Mucosa of stomach (tissue), 1 donor: ENCODE measurements around the gene ANTXR1.
A peak's percentile ranks its signal among the peaks of the same experiment; 100 is the strongest.

ENCODE experiments used
- H3K27me3 ChIP-seq: one replicate; pipeline ENCODE4 v1.7.0; 2013; ENCODE audit warnings: mild to moderate bottlenecking, low read length; ENCODE audit not compliant: control insufficient read depth, insufficient read depth
- H3K36me3 ChIP-seq: one replicate; pipeline ENCODE4 v1.7.0; 2013; ENCODE audit warnings: low read length; ENCODE audit not compliant: control insufficient read depth, insufficient read depth
- H3K4me1 ChIP-seq: one replicate; pipeline ENCODE4 v1.7.0; 2013; ENCODE audit warnings: mild to moderate bottlenecking, low read length; ENCODE audit not compliant: control insufficient read depth, insufficient read depth
- H3K4me3 ChIP-seq: one replicate; pipeline ENCODE4 v1.7.0; 2013; ENCODE audit warnings: low read length
- H3K9ac ChIP-seq: one replicate; pipeline ENCODE4 v1.7.0; 2013; ENCODE audit warnings: mild to moderate bottlenecking, low read length, moderate library complexity
- H3K9me3 ChIP-seq: one replicate; pipeline ENCODE4 v1.7.0; 2013; ENCODE audit warnings: mild to moderate bottlenecking, low read length, moderate library complexity; ENCODE audit not compliant: control insufficient read depth
- donor health status: Pancreatic carcinoma.

ANTXR1 gene

GRCh38 chr2:69013142-69013839, at the start of gene ANTXR1:
Gene ANTXR1 (plus strand): TSS chr2:69013179. CDS start chr2:69013500, 321 bp downstream.
- peak within 1 kb of the TSS; percentile 73 for H3K4me3 ChIP-seq
- no peaks in the 10 kb centered on the region for H3K36me3 ChIP-seq
- H3K4me1 ChIP-seq, result peaks cover 33% of the 10 kb centered on the region
- peaks cover 12% of the 10 kb centered on the region for H3K27me3 ChIP-seq
- H3K9ac ChIP-seq, result peak within 1 kb of the TSS; percentile 69
- no peaks in the 10 kb centered on the region for H3K9me3 ChIP-seq

- Histone ChIP-seq H3K36me3 (no peaks in the 10 kb centered on the region), H3K9ac (no peak overlapping the region), H3K9me3 (no peaks in the 10 kb centered on the region), H3K4me1 (peaks cover 11% of the 10 kb centered on the region), H3K27me3 (no peaks in the 10 kb centered on the region), H3K4me3 (no peak overlapping the region)
Measured at GRCh38 chr2:68964282-68964681, 48.7 kb upstream of the ANTXR1 start.

- no peak overlapping the region for H3K4me3 ChIP-seq
- peaks cover 39% of the 10 kb centered on the region for H3K4me1 ChIP-seq
- H3K27me3 ChIP-seq, result no peaks in the 10 kb centered on the region
- no peaks in the 10 kb centered on the region for H3K9me3 ChIP-seq
- H3K9ac ChIP-seq, result no peak overlapping the region
- H3K36me3 ChIP-seq, result no peaks in the 10 kb centered on the region
Measured at GRCh38 chr2:68968221-68968620, 44.8 kb upstream of the ANTXR1 start.

DNA sequence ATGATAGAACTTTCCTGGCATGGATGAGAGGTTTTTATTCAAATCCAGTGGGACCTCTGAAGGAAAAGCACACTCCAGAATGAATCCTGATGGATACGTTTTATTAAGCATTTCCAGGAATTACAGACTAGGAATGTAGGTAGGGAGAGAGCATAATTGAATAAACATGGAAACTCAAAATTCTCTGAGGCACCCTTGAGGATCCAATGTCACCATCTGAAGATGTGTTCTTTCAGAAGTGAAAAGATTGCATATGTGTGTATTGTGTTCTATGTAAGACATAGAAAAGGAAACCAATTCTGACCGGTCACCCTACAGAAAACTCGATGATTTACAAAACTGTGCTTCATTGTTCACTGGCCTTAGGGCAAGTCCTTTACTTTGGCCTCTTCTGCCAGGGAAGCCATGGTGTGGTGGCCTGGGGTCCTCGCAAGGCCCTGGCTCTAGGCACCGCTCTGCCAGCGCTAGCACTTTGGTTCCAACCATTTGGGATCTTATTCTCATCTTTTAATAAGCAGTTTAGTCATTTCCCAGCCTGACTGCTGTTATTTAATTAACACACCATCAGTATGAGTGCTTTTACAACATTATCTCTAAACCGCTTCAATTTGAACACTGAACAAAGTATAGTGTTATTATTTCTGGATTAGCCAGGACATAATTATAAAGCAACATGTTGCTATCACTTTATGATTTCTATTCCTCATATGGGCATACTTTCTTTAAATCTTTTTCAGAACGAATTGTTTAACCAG, 43.1 kb upstream of the ANTXR1 start:
- no peaks in the 10 kb centered on the region for H3K9me3 ChIP-seq
- H3K27me3 ChIP-seq, result no peaks in the 10 kb centered on the region
- H3K4me1 ChIP-seq, result peaks cover 39% of the 10 kb centered on the region
- H3K4me3 ChIP-seq, result no peak overlapping the region
- no peaks in the 10 kb centered on the region for H3K36me3 ChIP-seq
- no peak overlapping the region for H3K9ac ChIP-seq

DNA sequence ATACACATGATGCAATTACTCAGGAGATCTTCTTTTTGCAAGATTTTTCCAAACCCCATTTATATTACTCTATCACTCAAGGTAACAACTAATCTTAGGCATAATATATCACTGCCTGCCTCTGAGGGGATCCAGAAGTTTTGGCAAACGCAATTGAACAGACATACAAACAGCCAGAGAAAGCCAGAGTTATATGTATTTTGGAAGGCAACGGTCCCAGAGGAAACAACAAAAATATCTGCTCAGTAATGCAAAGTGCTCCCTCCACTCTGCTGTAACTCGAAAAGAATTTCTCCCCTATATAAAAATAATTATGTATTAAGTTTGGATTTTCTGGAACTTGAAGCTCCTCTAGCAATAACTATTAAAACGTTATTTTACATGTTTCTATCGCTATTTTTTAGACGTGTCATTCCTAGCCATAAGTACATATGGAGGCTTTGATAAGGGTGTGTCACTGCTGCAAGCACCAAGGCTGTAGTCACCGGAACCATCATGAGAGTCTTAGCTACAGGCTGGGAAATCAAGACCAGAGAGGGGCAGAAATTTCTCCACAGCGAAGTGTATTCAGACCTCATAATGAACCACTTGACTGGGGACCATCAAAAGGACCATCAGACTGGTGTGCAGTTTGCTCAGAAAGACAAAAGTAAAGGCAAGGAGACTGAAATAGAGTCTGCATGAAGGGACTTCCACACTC, 42.3 kb upstream of the ANTXR1 start:
- no peak overlapping the region for H3K4me3 ChIP-seq
- H3K36me3 ChIP-seq, result no peaks in the 10 kb centered on the region
- no peak overlapping the region for H3K9ac ChIP-seq
- no peaks in the 10 kb centered on the region for H3K9me3 ChIP-seq
- H3K4me1 ChIP-seq, result peaks cover 39% of the 10 kb centered on the region
- no peaks in the 10 kb centered on the region for H3K27me3 ChIP-seq

- Histone ChIP-seq H3K27me3 (no peaks in the 10 kb centered on the region), H3K9ac (no peak overlapping the region), H3K4me3 (no peak overlapping the region), H3K4me1 (peaks cover 39% of the 10 kb centered on the region), H3K36me3 (no peaks in the 10 kb centered on the region), H3K9me3 (no peaks in the 10 kb centered on the region)
Measured at GRCh38 chr2:68971591-68972231, 41.3 kb upstream of the ANTXR1 start.

DNA sequence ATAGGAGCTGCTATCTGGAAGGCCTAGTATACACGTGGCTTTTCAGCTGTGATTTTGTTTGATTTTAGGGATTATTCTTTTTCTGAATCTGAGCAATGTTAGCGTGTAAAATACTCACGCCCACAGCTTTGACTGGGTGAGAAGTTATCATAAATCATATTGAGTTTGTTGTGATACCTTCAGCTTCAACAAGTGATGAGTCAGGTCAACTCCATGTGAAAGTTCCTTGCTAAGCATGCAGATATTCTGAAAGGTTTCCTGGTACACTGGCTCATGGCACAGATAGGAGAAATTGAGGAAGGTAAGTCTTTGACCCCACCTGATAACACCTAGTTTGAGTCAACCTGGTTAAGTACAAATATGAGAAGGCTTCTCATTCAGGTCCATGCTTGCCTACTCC, 38.7 kb upstream of the ANTXR1 start, which contains the start of gene GKN1:
Gene GKN1, plus strand, starts transcription at position 386 of the 400 bp plus-strand sequence. CDS start 42 bp downstream, outside the sequence.
- no peaks in the 10 kb centered on the region for H3K27me3 ChIP-seq

DNA sequence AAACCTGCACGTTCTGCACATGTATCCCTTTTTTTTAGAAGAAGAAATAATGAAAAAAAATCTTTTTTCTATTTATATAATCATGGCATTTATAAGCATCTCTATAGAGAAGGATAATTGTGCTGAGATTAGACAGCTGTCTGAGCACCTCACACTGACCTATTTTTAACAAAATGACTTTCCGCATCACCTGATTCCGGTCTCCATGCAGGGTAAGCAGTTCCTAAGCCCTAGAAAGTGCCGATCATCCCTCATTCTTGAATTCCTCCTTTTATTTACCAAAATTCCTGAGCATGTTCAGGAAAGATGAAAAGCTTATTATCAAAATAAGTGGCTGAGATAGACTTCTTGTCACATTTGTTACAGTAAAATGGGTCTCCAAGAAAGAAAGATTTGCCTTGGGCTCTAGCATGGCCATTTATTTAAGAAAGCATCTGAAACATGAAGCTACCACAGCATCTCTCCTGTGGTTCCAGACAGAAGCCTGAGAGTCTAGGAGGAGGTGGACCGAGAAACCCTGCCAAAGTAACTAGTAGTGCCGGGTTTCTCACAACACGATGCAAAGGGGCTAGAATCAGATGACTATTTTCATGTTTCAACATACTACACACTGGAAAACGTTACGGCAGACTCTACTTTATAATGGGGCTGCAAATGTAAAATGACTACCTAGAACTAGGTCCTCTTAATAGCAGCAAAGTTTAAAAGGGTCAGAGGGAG, 37.9 kb upstream of the ANTXR1 start:
- Histone ChIP-seq H3K36me3 (no peaks in the 10 kb centered on the region), H3K4me3 (peak overlapping the region; percentile 21), H3K27me3 (no peaks in the 10 kb centered on the region), H3K9me3 (no peaks in the 10 kb centered on the region), H3K9ac (peak overlapping the region; percentile 58), H3K4me1 (peaks cover 20% of the 10 kb centered on the region)

More for the DNA sequence above, 38.7 kb upstream of the ANTXR1 start, which contains the start of gene GKN1:
- peak within 1 kb of the TSS; percentile 21 for H3K4me3 ChIP-seq
- no peaks in the 10 kb centered on the region for H3K9me3 ChIP-seq
- peaks cover 28% of the 10 kb centered on the region for H3K4me1 ChIP-seq
- H3K36me3 ChIP-seq, result no peaks in the 10 kb centered on the region
- H3K9ac ChIP-seq, result peak within 1 kb of the TSS; percentile 58

GRCh38 chr2:68975844-68976243, 37.1 kb upstream of the ANTXR1 start:
- Histone ChIP-seq H3K4me3 (peak overlapping the region; percentile 21), H3K4me1 (peaks cover 18% of the 10 kb centered on the region), H3K9me3 (no peaks in the 10 kb centered on the region), H3K9ac (peak overlapping the region; percentile 58), H3K27me3 (no peaks in the 10 kb centered on the region), H3K36me3 (no peaks in the 10 kb centered on the region)

GRCh38 chr2:68977453-68977852, 35.5 kb upstream of the ANTXR1 start:
- H3K4me3 ChIP-seq, result no peak overlapping the region
- H3K36me3 ChIP-seq, result no peaks in the 10 kb centered on the region
- no peaks in the 10 kb centered on the region for H3K9me3 ChIP-seq
- H3K9ac ChIP-seq, result no peak overlapping the region
- no peaks in the 10 kb centered on the region for H3K27me3 ChIP-seq
- H3K4me1 ChIP-seq, result peaks cover 5% of the 10 kb centered on the region

DNA sequence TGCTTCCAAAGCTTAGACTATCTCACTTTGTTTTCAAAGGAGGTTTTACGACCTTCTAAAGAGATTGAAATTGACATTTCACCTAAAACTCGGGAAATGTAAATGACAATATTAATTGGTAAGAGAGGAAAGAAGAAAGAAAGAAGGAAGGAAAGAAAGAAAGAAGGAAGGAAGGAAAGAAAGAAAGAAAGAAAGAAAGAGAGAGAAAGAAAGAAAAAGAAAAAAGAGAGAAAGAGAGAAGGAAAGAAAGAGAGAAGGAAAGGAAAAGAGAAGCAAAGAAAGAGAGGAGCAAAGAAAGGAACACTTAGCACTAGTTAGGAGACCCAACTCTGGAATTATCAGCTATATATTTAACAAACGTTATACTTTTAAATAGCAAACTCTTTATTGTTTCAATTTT, 34.9 kb upstream of the ANTXR1 start:
- Histone ChIP-seq H3K4me1 (no peaks in the 10 kb centered on the region), H3K9me3 (no peaks in the 10 kb centered on the region), H3K4me3 (no peak overlapping the region), H3K36me3 (no peaks in the 10 kb centered on the region), H3K9ac (no peak overlapping the region), H3K27me3 (no peaks in the 10 kb centered on the region)
